Measurements from ENCODE around the gene TAF11L5. TPM values are rescaled to one million over a fixed set of nuclear protein-coding genes. Genes with fewer than 3 reads are reported as not detected.
"Not testable (repeated sequence)": the region's sequence is repeated elsewhere in the genome, so short reads cannot be mapped to it uniquely, and the experiment has no call there.

TAF11L5 gene
- total RNA-seq, 1 experiment from 2014 or later = not detected

DNA sequence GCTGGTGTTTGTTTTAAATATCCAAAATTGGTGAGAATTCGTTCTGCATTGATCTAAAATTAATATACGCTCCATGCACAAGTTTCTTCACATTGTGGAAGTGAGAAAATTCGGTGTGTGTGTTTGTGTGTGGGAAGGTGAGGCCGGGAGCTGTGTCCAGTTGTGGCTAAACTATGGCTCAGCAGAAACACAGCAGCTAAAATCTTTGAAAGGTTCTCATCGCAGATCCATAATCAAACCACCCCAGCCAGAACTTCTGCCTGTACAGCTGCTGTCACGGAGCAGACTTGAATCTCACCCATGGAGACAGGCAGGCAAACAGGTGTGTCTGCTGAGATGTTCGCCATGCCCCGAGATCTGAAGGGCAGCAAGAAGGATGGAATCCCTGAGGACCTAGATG, 27.1 kb upstream of the TAF11L5 start, which contains the start of gene TAF11L2:
Gene TAF11L2, plus strand, starts transcription at position 301 of the 400 bp plus-strand sequence.
- H3K9me3 ChIP-seq (ENCODE audit: control insufficient read depth in 1 of 2, insufficient read depth in 1 of 2, low read depth in 1 of 2, low read length in 2 of 2); H3K36me3 ChIP-seq (ENCODE audit: control insufficient read depth in 1 of 2, insufficient read depth in 2 of 2, low read length in 2 of 2); BruUV-seq (replicated peaks); CTCF ChIA-PET; POLR2A ChIA-PET; H3K27me3 ChIP-seq (ENCODE audit: insufficient read depth, low read length); H3K9me2 ChIP-seq (ENCODE audit: insufficient read depth); H3K9ac ChIP-seq (ENCODE audit: low read length); H4K20me1 ChIP-seq (ENCODE audit: insufficient read depth); H2AFZ ChIP-seq (ENCODE audit: low read depth, low read length, poor library complexity, severe bottlenecking); H3K79me2 ChIP-seq (ENCODE audit: insufficient read depth, low read length); H3K4me3 ChIP-seq (replicated peaks in 1 of 2; ENCODE audit: low read depth in 1 of 2, low read length in 2 of 2); DNase-seq (ENCODE audit: low read depth, low spot score); intact Hi-C loops (cut with micrococcal nuclease); H3K27ac ChIP-seq (ENCODE audit: low read depth, low read length); RAD21 ChIA-PET (ENCODE audit: low non-redundant PET in 1 of 2, low total read pairs in 2 of 2, uncharacterized antibody in 2 of 2, unreplicated experiment in 2 of 2); H3K4me2 ChIP-seq (ENCODE audit: low read length); H3K4me1 ChIP-seq (ENCODE audit: control insufficient read depth in 1 of 2, insufficient read depth in 2 of 2, low read length in 2 of 2); ATAC-seq: not testable (repeated sequence)

DNA sequence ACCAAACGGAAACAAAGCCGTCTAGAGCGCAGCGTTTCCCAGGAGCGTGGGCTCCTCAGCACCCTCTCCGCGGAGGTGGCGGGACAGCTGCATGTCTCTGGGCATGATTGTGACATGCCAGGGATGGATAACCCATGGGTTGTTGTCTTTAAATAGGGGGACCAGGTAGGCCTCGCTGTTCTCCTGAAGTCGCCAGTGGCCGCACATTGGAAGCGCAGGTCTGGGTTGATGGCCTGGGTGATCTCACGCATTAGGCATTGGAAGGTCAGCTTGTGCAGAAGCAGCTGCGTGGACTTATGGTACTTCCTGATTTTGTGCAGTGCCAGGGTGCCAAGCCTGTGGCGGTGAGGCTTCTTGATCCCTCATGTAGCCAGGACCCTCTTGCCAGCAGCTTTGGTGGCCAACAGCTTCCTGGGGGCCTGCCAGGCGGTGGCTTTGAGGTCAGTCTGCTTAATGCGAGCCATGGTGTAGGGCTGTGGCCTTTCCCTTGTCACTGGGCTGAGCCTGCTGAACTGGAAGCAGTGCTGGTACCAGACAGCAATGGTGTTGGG, 13.2 kb upstream of the TAF11L5 start:
- POLR2A ChIA-PET = no interaction called here
- RAD21 ChIA-PET (ENCODE audit: low non-redundant PET in 1 of 2, low total read pairs in 2 of 2, uncharacterized antibody in 2 of 2, unreplicated experiment in 2 of 2) = no interaction called here
- no peaks in the 10 kb centered on the region for H3K4me1 ChIP-seq (ENCODE audit: control insufficient read depth in 1 of 2, insufficient read depth in 2 of 2, low read length in 2 of 2)
- H3K9me3 ChIP-seq (ENCODE audit: control insufficient read depth in 1 of 2, insufficient read depth in 1 of 2, low read depth in 1 of 2, low read length in 2 of 2) = no peaks in the 10 kb centered on the region; a peak in 1 of 4 replicates
- no peaks in the 10 kb centered on the region for H3K36me3 ChIP-seq (ENCODE audit: control insufficient read depth in 1 of 2, insufficient read depth in 2 of 2, low read length in 2 of 2)
- no peaks in the 10 kb centered on the region for H3K27me3 ChIP-seq (ENCODE audit: insufficient read depth, low read length)
- no peaks in the 10 kb centered on the region for H3K79me2 ChIP-seq (ENCODE audit: insufficient read depth, low read length)
- CTCF ChIA-PET = no interaction called here
- H3K9me2 ChIP-seq (ENCODE audit: insufficient read depth) = no peaks in the 10 kb centered on the region
- H2AFZ ChIP-seq (ENCODE audit: low read depth, low read length, poor library complexity, severe bottlenecking) = no peak overlapping the region
- BruUV-seq (replicated peaks) = no TSS peak
- H3K4me3 ChIP-seq (replicated peaks in 1 of 2; ENCODE audit: low read depth in 1 of 2, low read length in 2 of 2) = no peak overlapping the region
- intact Hi-C loops (cut with micrococcal nuclease) = no loop called here
- no peak for TF ChIP-seq CEBPB (IDR thresholded peaks at IDR 0.05; ENCODE audit: low read depth)
- TF ChIP-seq, protein P1, sequence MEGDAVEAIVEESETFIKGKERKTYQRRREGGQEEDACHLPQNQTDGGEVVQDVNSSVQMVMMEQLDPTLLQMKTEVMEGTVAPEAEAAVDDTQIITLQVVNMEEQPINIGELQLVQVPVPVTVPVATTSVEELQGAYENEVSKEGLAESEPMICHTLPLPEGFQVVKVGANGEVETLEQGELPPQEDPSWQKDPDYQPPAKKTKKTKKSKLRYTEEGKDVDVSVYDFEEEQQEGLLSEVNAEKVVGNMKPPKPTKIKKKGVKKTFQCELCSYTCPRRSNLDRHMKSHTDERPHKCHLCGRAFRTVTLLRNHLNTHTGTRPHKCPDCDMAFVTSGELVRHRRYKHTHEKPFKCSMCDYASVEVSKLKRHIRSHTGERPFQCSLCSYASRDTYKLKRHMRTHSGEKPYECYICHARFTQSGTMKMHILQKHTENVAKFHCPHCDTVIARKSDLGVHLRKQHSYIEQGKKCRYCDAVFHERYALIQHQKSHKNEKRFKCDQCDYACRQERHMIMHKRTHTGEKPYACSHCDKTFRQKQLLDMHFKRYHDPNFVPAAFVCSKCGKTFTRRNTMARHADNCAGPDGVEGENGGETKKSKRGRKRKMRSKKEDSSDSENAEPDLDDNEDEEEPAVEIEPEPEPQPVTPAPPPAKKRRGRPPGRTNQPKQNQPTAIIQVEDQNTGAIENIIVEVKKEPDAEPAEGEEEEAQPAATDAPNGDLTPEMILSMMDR (IDR thresholded peaks at IDR 0.05 in 2 of 3, conservative IDR thresholded peaks at IDR 0.05 in 1 of 3; ENCODE audit: borderline replicate concordance in 1 of 3, insufficient read depth in 1 of 3, low read depth in 2 of 3, low read length in 2 of 3) = no peak
- no peak for TF ChIP-seq FOSL1 (IDR thresholded peaks at IDR 0.05; ENCODE audit: low read depth)
- no peak for TF ChIP-seq EGR1 (IDR thresholded peaks at IDR 0.05; ENCODE audit: low read depth)
- TF ChIP-seq SP1 (IDR thresholded peaks at IDR 0.05; ENCODE audit: low read depth) = no peak
- TF ChIP-seq SIN3A (IDR thresholded peaks at IDR 0.05; ENCODE audit: low read depth) = no peak
- TF ChIP-seq EZH2phosphoT487 (IDR thresholded peaks at IDR 0.05; ENCODE audit: borderline replicate concordance) = no peak
- no peaks in the 10 kb centered on the region for H4K20me1 ChIP-seq (ENCODE audit: insufficient read depth)
- H3K4me2 ChIP-seq (ENCODE audit: low read length) = no peak overlapping the region
- DNase-seq (ENCODE audit: low read depth, low spot score) = no peak
- H3K27ac ChIP-seq (ENCODE audit: low read depth, low read length) = no peak overlapping the region
- H3K9ac ChIP-seq (ENCODE audit: low read length) = no peak overlapping the region
- no peak for ATAC-seq

DNA sequence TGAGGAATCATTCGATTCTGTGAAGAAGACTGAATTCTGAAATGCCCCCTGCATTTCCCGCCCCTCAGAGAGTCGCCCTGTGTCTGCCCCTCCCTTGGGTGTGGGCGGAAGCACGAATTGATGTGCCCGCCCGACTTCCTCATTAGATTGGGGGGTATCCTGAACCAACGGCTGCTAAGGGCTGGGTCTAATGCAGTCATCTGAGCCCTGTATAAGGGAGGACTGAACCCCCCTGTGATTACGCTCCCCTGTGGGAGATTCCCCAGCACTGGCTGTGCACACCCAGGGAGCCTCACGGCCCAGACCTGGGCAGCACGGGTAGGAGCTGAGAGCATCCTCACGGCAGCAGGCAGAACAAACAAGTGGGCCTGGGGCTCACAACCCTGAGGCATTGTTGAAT, 7.5 kb upstream of the TAF11L5 start:
- intact Hi-C loops (cut with micrococcal nuclease); H3K9me3 ChIP-seq (ENCODE audit: control insufficient read depth in 1 of 2, insufficient read depth in 1 of 2, low read depth in 1 of 2, low read length in 2 of 2); H2AFZ ChIP-seq (ENCODE audit: low read depth, low read length, poor library complexity, severe bottlenecking); H4K20me1 ChIP-seq (ENCODE audit: insufficient read depth); CTCF ChIA-PET; BruUV-seq (replicated peaks); H3K27ac ChIP-seq (ENCODE audit: low read depth, low read length); ATAC-seq; POLR2A ChIA-PET; H3K36me3 ChIP-seq (ENCODE audit: control insufficient read depth in 1 of 2, insufficient read depth in 2 of 2, low read length in 2 of 2); H3K79me2 ChIP-seq (ENCODE audit: insufficient read depth, low read length); H3K9me2 ChIP-seq (ENCODE audit: insufficient read depth); H3K27me3 ChIP-seq (ENCODE audit: insufficient read depth, low read length); DNase-seq (ENCODE audit: low read depth, low spot score); RAD21 ChIA-PET (ENCODE audit: low non-redundant PET in 1 of 2, low total read pairs in 2 of 2, uncharacterized antibody in 2 of 2, unreplicated experiment in 2 of 2); H3K4me2 ChIP-seq (ENCODE audit: low read length); H3K9ac ChIP-seq (ENCODE audit: low read length); H3K4me1 ChIP-seq (ENCODE audit: control insufficient read depth in 1 of 2, insufficient read depth in 2 of 2, low read length in 2 of 2); H3K4me3 ChIP-seq (replicated peaks in 1 of 2; ENCODE audit: low read depth in 1 of 2, low read length in 2 of 2): not testable (repeated sequence)
